HG02970 (cell line): Measurements from ENCODE around the gene HPN.
"Not testable (repeated sequence)": the region's sequence is repeated elsewhere in the genome, so short reads cannot be mapped to it uniquely, and the experiment has no call there.

ENCODE experiments used
- ATAC-seq: cut with Tn5 transposase; IDR thresholded peaks from one replicate; pipeline ENCODE4 v1.9.1; 2021; ENCODE audit warnings: mild to moderate bottlenecking, moderate library complexity, moderate number of reproducible peaks; ENCODE audit not compliant: unreplicated experiment, low FRiP score

The HPN gene

GRCh38 chr19:35042056-35042730, 672 bp downstream of the HPN start:
- ATAC-seq = no peak

- no peak for ATAC-seq
Measured at GRCh38 chr19:35042954-35043604, 1.6 kb downstream of the HPN start.

GRCh38 chr19:35043906-35044305, 2.4 kb downstream of the HPN start:
- no peak for ATAC-seq

- no peak for ATAC-seq
Measured at GRCh38 chr19:35044317-35045117, 3.0 kb downstream of the HPN start.

- ATAC-seq = no peak
Measured at GRCh38 chr19:35045667-35046300, 4.3 kb downstream of the HPN start.

GRCh38 chr19:35046461-35046860, 4.9 kb downstream of the HPN start:
- no peak for ATAC-seq

- ATAC-seq = no peak
Measured at GRCh38 chr19:35048911-35049411, 7.4 kb downstream of the HPN start.

GRCh38 chr19:35049456-35049855, 7.9 kb downstream of the HPN start:
- ATAC-seq = no peak

GRCh38 chr19:35050662-35051061, 9.1 kb downstream of the HPN start:
- ATAC-seq = not testable (repeated sequence)

GRCh38 chr19:35051268-35051667, 9.7 kb downstream of the HPN start:
- ATAC-seq = not testable (repeated sequence)

- no peak for ATAC-seq
Measured at GRCh38 chr19:35051796-35052195, 10.3 kb downstream of the HPN start.

- ATAC-seq = no peak
Measured at GRCh38 chr19:35052599-35053190, 11.2 kb downstream of the HPN start.

- ATAC-seq = no peak
Measured at GRCh38 chr19:35053667-35054293, 12.3 kb downstream of the HPN start.

GRCh38 chr19:35054626-35055025, 13.1 kb downstream of the HPN start:
- no peak for ATAC-seq

- ATAC-seq = no peak
Measured at GRCh38 chr19:35055715-35056179, 14.2 kb downstream of the HPN start.

GRCh38 chr19:35056513-35057063, 15.1 kb downstream of the HPN start:
- ATAC-seq = no peak

GRCh38 chr19:35058370-35058769, 16.8 kb downstream of the HPN start:
- no peak for ATAC-seq

- ATAC-seq = no peak
Measured at GRCh38 chr19:35059006-35059798, 17.7 kb downstream of the HPN start.

- no peak for ATAC-seq
Measured at GRCh38 chr19:35059799-35060091, 18.2 kb downstream of the HPN start.
